ENCODE data around the gene CCDC88B. TPM values are rescaled to one million over a fixed set of nuclear protein-coding genes. Genes with fewer than 3 reads are reported as not detected.

CCDC88B gene
- total and polyA plus RNA-seq, 4 donors: 3.5 to 4.9 (median 4.0) TPM

- no peak overlapping the region for H3K27ac ChIP-seq (ENCODE audit: low read depth in 1 of 2, low read length in 2 of 2)
- no peak overlapping the region for H3K4me3 ChIP-seq (ENCODE audit: low read depth in 1 of 3, low read length in 3 of 3)
- WGBS: 90% methylated on average over 25 of the region's 25 CpGs
- peaks cover 0 to 8% (median 1%) of the 10 kb centered on the region in 4 donors for H3K36me3 ChIP-seq (ENCODE audit: control insufficient read depth in 4 of 4, insufficient read depth in 3 of 4, low read depth in 1 of 4, low read length in 3 of 4)
- H3K27me3 ChIP-seq (ENCODE audit: control insufficient read depth in 4 of 4, insufficient read depth in 4 of 4, low read length in 3 of 4): no peaks in the 10 kb centered on the region
- TF ChIP-seq, protein P1, sequence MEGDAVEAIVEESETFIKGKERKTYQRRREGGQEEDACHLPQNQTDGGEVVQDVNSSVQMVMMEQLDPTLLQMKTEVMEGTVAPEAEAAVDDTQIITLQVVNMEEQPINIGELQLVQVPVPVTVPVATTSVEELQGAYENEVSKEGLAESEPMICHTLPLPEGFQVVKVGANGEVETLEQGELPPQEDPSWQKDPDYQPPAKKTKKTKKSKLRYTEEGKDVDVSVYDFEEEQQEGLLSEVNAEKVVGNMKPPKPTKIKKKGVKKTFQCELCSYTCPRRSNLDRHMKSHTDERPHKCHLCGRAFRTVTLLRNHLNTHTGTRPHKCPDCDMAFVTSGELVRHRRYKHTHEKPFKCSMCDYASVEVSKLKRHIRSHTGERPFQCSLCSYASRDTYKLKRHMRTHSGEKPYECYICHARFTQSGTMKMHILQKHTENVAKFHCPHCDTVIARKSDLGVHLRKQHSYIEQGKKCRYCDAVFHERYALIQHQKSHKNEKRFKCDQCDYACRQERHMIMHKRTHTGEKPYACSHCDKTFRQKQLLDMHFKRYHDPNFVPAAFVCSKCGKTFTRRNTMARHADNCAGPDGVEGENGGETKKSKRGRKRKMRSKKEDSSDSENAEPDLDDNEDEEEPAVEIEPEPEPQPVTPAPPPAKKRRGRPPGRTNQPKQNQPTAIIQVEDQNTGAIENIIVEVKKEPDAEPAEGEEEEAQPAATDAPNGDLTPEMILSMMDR (IDR thresholded peaks at IDR 0.05; ENCODE audit: low read depth, low read length, missing input control): no peak
- TF ChIP-seq TAF1 (conservative IDR thresholded peaks at IDR 0.05): no peak
- no peak for TF ChIP-seq MAX (IDR thresholded peaks at IDR 0.05)
- TF ChIP-seq HNF4A (conservative IDR thresholded peaks at IDR 0.05): no peak
- no peak for TF ChIP-seq FOXA1 (IDR thresholded peaks at IDR 0.05)
- no peak for TF ChIP-seq SP1 (IDR thresholded peaks at IDR 0.05)
- no peak for TF ChIP-seq NR2F2 (IDR thresholded peaks at IDR 0.05)
- TF ChIP-seq HNF4G (IDR thresholded peaks at IDR 0.05): no peak
- TF ChIP-seq GABPA (IDR thresholded peaks at IDR 0.05 in 1 of 2, conservative IDR thresholded peaks at IDR 0.05 in 1 of 2): no peak
- TF ChIP-seq, protein P2, sequence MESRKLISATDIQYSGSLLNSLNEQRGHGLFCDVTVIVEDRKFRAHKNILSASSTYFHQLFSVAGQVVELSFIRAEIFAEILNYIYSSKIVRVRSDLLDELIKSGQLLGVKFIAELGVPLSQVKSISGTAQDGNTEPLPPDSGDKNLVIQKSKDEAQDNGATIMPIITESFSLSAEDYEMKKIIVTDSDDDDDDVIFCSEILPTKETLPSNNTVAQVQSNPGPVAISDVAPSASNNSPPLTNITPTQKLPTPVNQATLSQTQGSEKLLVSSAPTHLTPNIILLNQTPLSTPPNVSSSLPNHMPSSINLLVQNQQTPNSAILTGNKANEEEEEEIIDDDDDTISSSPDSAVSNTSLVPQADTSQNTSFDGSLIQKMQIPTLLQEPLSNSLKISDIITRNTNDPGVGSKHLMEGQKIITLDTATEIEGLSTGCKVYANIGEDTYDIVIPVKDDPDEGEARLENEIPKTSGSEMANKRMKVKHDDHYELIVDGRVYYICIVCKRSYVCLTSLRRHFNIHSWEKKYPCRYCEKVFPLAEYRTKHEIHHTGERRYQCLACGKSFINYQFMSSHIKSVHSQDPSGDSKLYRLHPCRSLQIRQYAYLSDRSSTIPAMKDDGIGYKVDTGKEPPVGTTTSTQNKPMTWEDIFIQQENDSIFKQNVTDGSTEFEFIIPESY (IDR thresholded peaks at IDR 0.05): no peak
- TF ChIP-seq FOXA2 (IDR thresholded peaks at IDR 0.05): no peak
- TF ChIP-seq RAD21 (IDR thresholded peaks at IDR 0.05): no peak
- TF ChIP-seq RXRA (IDR thresholded peaks at IDR 0.05): no peak
- TF ChIP-seq JUND (IDR thresholded peaks at IDR 0.05): no peak
- no peak for TF ChIP-seq ATF3 (IDR thresholded peaks at IDR 0.05)
- no peak for TF ChIP-seq EGR1 (IDR thresholded peaks at IDR 0.05; ENCODE audit: low read depth in 2 of 2)
- no peak for TF ChIP-seq YY1 (IDR thresholded peaks at IDR 0.05)
- no peak for TF ChIP-seq REST (IDR thresholded peaks at IDR 0.05)
- H3K9ac ChIP-seq (ENCODE audit: low read depth in 1 of 2, low read length in 2 of 2): no peak overlapping the region
- peaks cover 9 to 39% (median 24%) of the 10 kb centered on the region in 4 donors for H3K4me1 ChIP-seq (ENCODE audit: control insufficient read depth in 4 of 4, insufficient read depth in 4 of 4, low read length in 3 of 4)
- H3K9me3 ChIP-seq (ENCODE audit: control insufficient read depth in 4 of 4, low read length in 3 of 4): no peaks in the 10 kb centered on the region
- no peak for DNase-seq (ENCODE audit: low spot score)
Observed at GRCh38 chr11:64356498-64357411, 16.8 kb downstream of the CCDC88B start.

Data from liver (tissue), 9 donors.